Gastrocnemius medialis (tissue), 4 donors: ENCODE results near the gene UBA6. TPM values are rescaled to one million over a fixed set of nuclear protein-coding genes. Genes with fewer than 3 reads are reported as not detected.
"Not testable (repeated sequence)": the region's sequence is repeated elsewhere in the genome, so short reads cannot be mapped to it uniquely, and the experiment has no call there.

Experiments
- ATAC-seq, 2 donors: fragments of 150-250 bp; one replicate each; pipeline ENCODE4 v1.9.1; 2016
- DNase-seq, 2 donors: peaks; one replicate each; pipeline ENCODE4 v3.0.0-alpha.2; 2019
- H3K27ac ChIP-seq, 4 donors: fragments of 200-600 bp; sonication (generic); 1 replicate in 1 of 4; 2 replicates in 3 of 4; pipeline ENCODE4 v1.5.1; 2016 to 2018; ENCODE audit warnings: mild to moderate bottlenecking in 2 of 4, moderate library complexity in 1 of 4
- H3K27me3 ChIP-seq, 3 donors: fragments of 200-600 bp; sonication (generic) in 2 of 3; 1 replicate in 1 of 3; 2 replicates in 2 of 3; pipeline versions ENCODE4 v1.5.1 to v1.6.0; 2016 to 2019; ENCODE audit warnings: mild to moderate bottlenecking in 1 of 3, moderate library complexity in 1 of 3
- H3K36me3 ChIP-seq, 2 donors: fragments of 200-600 bp; sonication (generic) in 1 of 2; one replicate each; pipeline ENCODE4 v1.5.1; 2017 to 2018
- H3K4me1 ChIP-seq, 2 donors: fragments of 200-600 bp; sonication (generic) in 1 of 2; one replicate each; pipeline ENCODE4 v1.5.1; 2016 to 2017; ENCODE audit warnings: mild to moderate bottlenecking in 2 of 2
- H3K4me3 ChIP-seq, 4 donors: fragments of 200-600 bp; sonication (generic) in 3 of 4; 1 replicate in 1 of 4; 2 replicates in 3 of 4; pipeline ENCODE4 v1.5.1; 2016 to 2019; ENCODE audit warnings: mild to moderate bottlenecking in 2 of 4
- H3K9me3 ChIP-seq, 3 donors: fragments of 200-600 bp; sonication (generic) in 2 of 3; 1 replicate in 1 of 3; 2 replicates in 2 of 3; pipeline ENCODE4 v1.5.1; 2016 to 2019
- CTCF ChIP-seq, 5 experiments: fragments of 450-650 bp in 3 of 5; fragments of 200-600 bp in 2 of 5; sonication (generic) in 2 of 5; IDR thresholded peaks in 4 of 5; conservative IDR thresholded peaks in 1 of 5; 1 replicate in 4 of 5; 2 replicates in 1 of 5; pipeline ENCODE4 v1.5.1; 2016 to 2019; ENCODE audit warnings: antibody characterized with exemption in 5 of 5, mild to moderate bottlenecking in 3 of 5, moderate library complexity in 3 of 5
- POLR2A ChIP-seq, 2 donors: fragments of 450-650 bp; IDR thresholded peaks; one replicate each; pipeline ENCODE4 v1.6.1; 2017; ENCODE audit warnings: antibody characterized with exemption in 2 of 2, mild to moderate bottlenecking in 2 of 2, moderate library complexity in 2 of 2
- in situ Hi-C, 4 donors: fragments of 200-750 bp; cut with MboI; loops; one replicate each; pipeline versions ENCODE4 v1.15.0 to v1.8.0; 2017; ENCODE audit warnings: low sequenced_read_pairs in 4 of 4
- intact Hi-C: fragments of 100-400 bp; cut with DNase I; formaldehyde crosslinking; loops from one replicate; pipeline ENCODE4 v1.15.1; 2023; ENCODE audit warnings: low total_unique reads
- total RNA-seq, 4 donors: library from RNA; depleted of rRNA; stranded (reverse); fragments of >200 nt; gene quantifications; one replicate each; pipeline versions ENCODE4 v1.1.0 to v1.2.3, GENCODE V29; 2016

UBA6 gene
- total RNA-seq, 4 donors from 2014 or later, result 38.9 to 103 (median 46.3) TPM

DNA sequence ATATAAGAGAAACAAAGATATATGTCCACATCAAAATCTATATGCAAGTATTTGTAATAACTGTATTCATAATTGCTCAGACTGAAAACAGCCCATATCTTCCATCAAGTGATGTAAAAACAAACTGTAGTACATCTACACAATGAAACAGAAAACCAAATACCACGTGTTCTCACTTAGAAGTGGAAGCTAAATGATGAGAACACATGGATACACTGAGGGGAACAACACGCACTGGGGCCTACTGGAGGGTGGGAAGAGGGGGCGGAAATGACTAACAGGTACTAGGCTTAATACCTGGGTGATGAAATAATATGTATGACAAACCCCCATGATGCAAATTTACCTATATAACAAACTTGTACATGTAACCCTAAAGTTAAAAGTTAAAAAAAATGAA is 42.7 kb downstream of the UBA6 start:
- DNase-seq (no peak), ATAC-seq (no peak)
- no peak overlapping the region for H3K4me3 ChIP-seq
- no peak for TF ChIP-seq CTCF (IDR thresholded peaks at IDR 0.05 in 4 of 5, conservative IDR thresholded peaks at IDR 0.05 in 1 of 5)
- no peak for TF ChIP-seq POLR2A (IDR thresholded peaks at IDR 0.05)
- intact Hi-C loops, result no loop called here
- no peaks in the 10 kb centered on the region for H3K27me3 ChIP-seq
- H3K36me3 ChIP-seq, result peaks cover 4 to 40% of the 10 kb centered on the region in 2 donors
- no peaks in the 10 kb centered on the region for H3K9me3 ChIP-seq
- no peak overlapping the region for H3K27ac ChIP-seq
- H3K4me1 ChIP-seq, result no peaks in the 10 kb centered on the region
- in situ Hi-C loops, result no loop called here

DNA sequence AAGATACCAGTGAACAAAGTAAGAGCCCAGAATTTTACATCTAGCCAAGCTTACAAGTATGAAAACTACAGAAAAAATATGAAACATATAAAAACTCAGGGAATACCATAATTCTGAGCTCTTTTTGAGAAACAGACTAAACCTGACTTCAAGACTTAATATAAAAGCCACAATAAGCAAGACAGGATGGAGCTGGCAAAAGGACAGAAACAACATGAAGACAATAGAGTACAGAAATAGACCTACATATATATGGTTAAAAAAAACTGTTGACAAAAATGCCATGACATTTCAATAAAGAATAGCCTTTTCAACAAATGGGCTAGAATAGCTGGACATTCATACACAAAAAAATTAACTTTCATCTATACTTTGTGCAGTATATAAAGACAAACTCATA is 49.4 kb downstream of the UBA6 start:
- in situ Hi-C loops, result no loop called here
- Histone ChIP-seq H3K4me3 (no peak overlapping the region), H3K36me3 (peaks cover 0 to 27% of the 10 kb centered on the region in 2 donors)

GRCh38 chr4:67638136-67638535 is 62.8 kb downstream of the UBA6 start:
- H3K4me3 ChIP-seq, result no peak overlapping the region
- H3K27ac ChIP-seq, result no peak overlapping the region
- TF ChIP-seq CTCF (IDR thresholded peaks at IDR 0.05 in 4 of 5, conservative IDR thresholded peaks at IDR 0.05 in 1 of 5) (no peak), POLR2A (IDR thresholded peaks at IDR 0.05) (no peak)
- DNase-seq (no peak), ATAC-seq (no peak)
- in situ Hi-C loops (no loop called here), intact Hi-C loops (no loop called here)
- H3K4me1 ChIP-seq, result no peaks in the 10 kb centered on the region
- H3K27me3 ChIP-seq, result no peaks in the 10 kb centered on the region
- H3K9me3 ChIP-seq, result no peaks in the 10 kb centered on the region
- H3K36me3 ChIP-seq, result peaks cover 0 to 12% of the 10 kb centered on the region in 2 donors

More for the DNA sequence above, 49.4 kb downstream of the UBA6 start:
- intact Hi-C loops, result no loop called here
- H3K27ac ChIP-seq, result no peak overlapping the region
- H3K27me3 ChIP-seq, result no peaks in the 10 kb centered on the region
- no peaks in the 10 kb centered on the region for H3K9me3 ChIP-seq
- H3K4me1 ChIP-seq, result no peaks in the 10 kb centered on the region
- TF ChIP-seq POLR2A (IDR thresholded peaks at IDR 0.05), result no peak
- no peak for TF ChIP-seq CTCF (IDR thresholded peaks at IDR 0.05 in 4 of 5, conservative IDR thresholded peaks at IDR 0.05 in 1 of 5)
- DNase-seq (no peak), ATAC-seq (no peak)

GRCh38 chr4:67636978-67637377 is 64.0 kb downstream of the UBA6 start:
- H3K4me1 ChIP-seq, in situ Hi-C loops, intact Hi-C loops, ATAC-seq, H3K4me3 ChIP-seq, H3K27ac ChIP-seq, H3K9me3 ChIP-seq, H3K27me3 ChIP-seq, DNase-seq: not testable (repeated sequence)
- H3K36me3 ChIP-seq, result peaks cover 0 to 24% of the 10 kb centered on the region in 2 donors

DNA sequence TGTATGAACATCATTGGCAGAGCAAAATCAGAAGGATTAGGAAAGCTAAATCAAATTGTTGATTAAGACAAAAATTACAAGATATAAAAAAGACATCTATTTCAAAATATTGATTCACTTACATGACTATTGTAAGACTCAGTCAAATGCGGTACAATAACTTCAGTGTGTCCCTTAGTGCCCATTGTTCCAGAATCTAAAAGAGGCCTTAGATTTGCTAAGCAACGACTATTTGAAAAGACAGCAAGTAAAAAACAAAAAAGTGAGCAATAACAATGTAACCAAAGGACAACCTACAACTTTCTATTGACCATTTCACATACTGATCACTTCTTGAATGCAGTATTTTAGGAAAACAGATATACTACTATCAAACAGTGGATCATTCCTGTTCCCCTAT is 65.6 kb downstream of the UBA6 start:
- intact Hi-C loops (no loop called here), in situ Hi-C loops (no loop called here)
- DNase-seq (no peak), ATAC-seq (no peak)
- Histone ChIP-seq H3K36me3 (peaks cover 0 to 39% of the 10 kb centered on the region in 2 donors), H3K9me3 (no peaks in the 10 kb centered on the region), H3K27ac (no peak overlapping the region), H3K4me3 (no peak overlapping the region), H3K4me1 (no peaks in the 10 kb centered on the region), H3K27me3 (no peaks in the 10 kb centered on the region)
- no peak for TF ChIP-seq POLR2A (IDR thresholded peaks at IDR 0.05)

GRCh38 chr4:67634741-67635140 is 66.2 kb downstream of the UBA6 start:
- intact Hi-C loops, result no loop called here
- H3K4me1 ChIP-seq, result no peaks in the 10 kb centered on the region
- TF ChIP-seq POLR2A (IDR thresholded peaks at IDR 0.05) (no peak), CTCF (IDR thresholded peaks at IDR 0.05 in 4 of 5, conservative IDR thresholded peaks at IDR 0.05 in 1 of 5) (no peak)
- DNase-seq, result no peak
- ATAC-seq, result no peak
- no peak overlapping the region for H3K27ac ChIP-seq
- H3K36me3 ChIP-seq, result peaks cover 0 to 45% of the 10 kb centered on the region in 2 donors
- in situ Hi-C loops, result no loop called here
- H3K27me3 ChIP-seq, result no peaks in the 10 kb centered on the region
- H3K9me3 ChIP-seq, result no peaks in the 10 kb centered on the region
- no peak overlapping the region for H3K4me3 ChIP-seq
